IPS-NIHi7 (cell line): ENCODE measurements around the gene RABL3.
"Not testable (repeated sequence)": the region's sequence is repeated elsewhere in the genome, so short reads cannot be mapped to it uniquely, and the experiment has no call there.

ENCODE experiments used
- DNase-seq: peaks from one replicate; pipeline ENCODE4 v3.0.0; 2012; ENCODE audit warnings: mixed read lengths; ENCODE audit errors: extremely low spot score

Gene RABL3, protein sequence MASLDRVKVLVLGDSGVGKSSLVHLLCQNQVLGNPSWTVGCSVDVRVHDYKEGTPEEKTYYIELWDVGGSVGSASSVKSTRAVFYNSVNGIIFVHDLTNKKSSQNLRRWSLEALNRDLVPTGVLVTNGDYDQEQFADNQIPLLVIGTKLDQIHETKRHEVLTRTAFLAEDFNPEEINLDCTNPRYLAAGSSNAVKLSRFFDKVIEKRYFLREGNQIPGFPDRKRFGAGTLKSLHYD

DNA sequence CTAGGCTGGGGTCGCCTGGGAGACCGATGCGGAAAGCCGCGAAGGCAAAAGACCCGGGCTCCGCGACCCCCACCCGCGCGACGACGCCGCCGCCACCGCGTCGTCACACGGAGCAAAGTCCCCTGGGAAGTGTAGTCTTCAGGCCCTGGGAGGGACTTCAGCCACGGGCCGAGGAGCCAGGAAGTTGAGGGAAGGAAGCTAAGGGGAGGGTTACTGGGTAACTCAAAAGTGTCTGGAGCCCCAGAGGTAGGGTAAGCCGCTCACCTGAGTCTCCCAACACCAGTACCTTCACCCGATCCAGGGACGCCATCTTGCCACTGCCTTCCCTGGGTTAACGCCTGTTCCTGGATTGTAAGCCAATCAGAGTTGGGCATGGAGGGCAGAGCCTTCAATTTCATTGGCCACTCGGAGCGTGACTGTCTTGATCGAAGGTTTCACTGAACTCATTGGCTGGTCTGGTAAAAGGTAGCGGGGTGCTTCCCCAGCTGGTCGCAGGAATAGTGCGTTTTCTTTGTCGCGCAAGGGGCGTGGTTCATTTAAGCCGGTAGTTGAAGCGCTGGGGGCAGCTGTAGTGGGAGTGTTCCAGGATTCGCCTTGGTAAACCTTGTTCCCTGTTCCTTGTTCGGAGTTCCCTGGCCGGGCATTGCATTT is at the start of gene RABL3, which contains the start of gene GTF2E1:
Gene RABL3 (minus strand): TSS at position 319 of the 651 bp plus-strand sequence. CDS start 9 bp downstream, at position 310.
Gene GTF2E1 (plus strand): TSS at position 547 of the 651 bp plus-strand sequence. CDS start 7,809 bp downstream, outside the sequence.
- DNase-seq, result peak; percentile 98

DNA sequence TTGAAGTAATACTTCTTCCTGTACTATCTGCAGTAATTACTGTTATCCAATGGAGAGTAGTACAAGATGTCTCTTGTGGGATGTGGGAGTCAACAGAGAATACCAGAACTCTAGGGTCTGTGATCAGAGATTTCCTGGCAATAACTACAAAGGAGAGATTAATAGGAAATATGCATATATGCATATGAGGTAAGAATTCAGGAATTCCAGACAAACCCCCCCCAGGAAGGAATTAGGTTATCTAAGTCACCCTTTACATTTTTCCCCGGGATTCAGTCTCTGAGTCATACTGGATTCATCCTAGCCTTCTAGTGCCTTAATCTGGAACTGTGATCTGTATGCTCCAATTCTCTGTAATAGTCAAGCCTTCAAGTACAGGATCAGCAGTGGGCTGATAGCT is 49.6 kb upstream of the RABL3 start:
- no peak for DNase-seq

DNA sequence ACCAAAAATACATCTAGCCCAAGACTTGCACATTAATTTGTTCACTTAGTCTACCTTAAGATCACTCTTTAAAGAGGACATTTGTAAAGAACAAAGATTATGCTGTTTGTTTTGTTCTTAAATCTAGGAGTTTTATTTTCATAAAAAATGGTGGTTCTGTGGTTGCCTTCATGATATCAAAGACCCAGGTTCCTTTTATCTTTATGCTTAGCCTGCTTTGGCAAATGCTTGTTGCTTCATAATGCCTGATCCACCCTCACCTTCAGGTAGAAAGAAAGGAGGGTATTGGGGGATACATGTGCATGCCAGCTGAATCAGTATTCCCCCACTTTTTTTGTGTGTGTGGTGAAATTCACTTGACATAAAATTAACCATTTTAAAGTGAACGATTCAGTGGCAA is 48.7 kb upstream of the RABL3 start:
- DNase-seq, result no peak

DNA sequence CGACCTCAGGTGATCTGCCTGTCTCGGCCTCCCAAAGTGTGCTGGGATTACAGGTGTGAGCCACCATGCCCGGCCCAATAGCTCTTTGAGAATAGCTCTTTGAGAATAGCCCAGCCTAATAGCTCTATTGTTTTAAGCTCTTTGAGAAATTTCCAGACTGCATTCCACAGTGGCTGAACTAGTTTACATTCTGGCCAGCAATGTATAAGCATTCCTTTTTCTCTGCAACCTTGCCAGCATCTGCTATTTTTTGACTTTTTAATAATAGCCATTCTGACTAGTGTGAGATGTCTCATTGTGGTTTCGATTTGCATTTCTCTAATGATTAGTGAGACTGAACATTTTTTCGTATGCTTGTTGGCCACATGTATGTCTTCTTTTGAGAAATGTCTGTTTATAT is 43.5 kb upstream of the RABL3 start:
- not testable (repeated sequence) for DNase-seq

DNA sequence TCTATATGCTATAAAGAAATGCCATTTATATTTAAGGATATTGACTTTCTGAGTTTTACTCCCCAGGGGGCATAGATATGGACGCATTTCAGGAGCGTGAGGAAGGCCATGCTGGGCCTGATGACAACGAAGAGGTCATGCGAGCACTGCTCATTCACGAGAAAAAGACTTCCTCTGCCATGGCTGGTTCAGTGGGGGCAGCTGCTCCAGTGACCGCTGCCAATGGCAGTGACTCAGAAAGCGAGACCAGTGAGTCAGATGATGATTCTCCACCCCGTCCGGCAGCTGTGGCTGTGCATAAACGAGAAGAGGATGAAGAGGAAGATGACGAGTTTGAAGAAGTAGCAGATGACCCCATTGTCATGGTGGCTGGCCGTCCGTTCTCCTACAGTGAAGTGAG is 38.7 kb upstream of the RABL3 start:
- no peak for DNase-seq

DNA sequence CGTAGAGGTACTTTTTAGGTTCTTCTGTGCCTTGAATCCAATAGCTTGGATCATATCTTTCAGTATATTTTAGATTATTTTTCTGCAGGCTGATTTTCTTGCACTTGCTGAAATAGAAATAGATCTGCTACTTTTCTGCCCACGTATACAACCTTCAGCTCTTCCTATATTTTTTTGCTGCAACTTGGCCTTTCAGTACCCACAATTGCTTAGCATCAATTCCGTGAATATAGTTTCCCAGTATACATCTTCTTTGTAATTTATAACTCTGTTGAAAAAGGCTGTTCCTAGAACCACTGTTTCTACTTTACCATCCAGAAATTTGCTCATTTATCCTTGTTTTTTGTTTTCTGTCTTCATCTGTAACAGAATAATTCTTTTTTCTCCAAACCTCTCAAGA is 36.5 kb upstream of the RABL3 start:
- DNase-seq, result no peak

DNA sequence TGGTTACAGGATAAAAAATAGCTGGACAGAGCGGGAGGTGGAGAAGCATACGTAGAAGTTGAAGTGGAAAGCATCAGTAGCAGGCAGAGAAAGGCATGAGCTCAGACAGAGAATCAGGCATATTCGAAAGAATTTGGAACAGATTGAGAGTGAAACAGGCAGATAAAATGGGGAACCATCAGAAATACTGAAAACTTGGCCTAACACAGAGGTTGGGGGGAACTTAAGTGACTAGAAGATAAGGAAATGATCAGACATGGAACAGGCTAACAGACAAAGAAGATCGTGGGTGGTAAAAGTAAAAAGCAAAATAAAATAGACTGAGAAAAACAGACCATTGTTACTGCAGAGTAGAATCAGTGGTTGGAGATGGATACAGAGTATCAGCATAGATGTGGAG is 33.1 kb upstream of the RABL3 start:
- DNase-seq, result no peak

DNA sequence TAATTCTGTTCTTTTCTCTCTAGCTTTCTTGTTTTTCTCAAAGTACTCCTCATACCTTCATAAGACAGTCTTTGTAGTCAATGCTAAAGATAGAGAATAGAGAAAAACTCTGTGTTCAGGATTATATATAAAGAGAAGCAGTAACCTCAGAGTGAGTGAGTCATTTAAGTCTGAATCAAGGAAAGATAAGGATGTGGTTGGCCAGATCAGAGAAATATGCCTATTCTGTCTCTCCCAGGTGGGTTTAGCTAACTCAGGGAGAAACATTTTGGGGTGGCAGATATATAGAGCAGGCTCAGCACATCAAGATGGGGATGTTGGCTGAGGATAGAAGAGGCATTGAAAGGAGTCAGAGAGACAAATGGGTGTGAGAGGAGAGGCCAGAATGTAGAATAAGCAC is 31.6 kb upstream of the RABL3 start:
- no peak for DNase-seq

DNA sequence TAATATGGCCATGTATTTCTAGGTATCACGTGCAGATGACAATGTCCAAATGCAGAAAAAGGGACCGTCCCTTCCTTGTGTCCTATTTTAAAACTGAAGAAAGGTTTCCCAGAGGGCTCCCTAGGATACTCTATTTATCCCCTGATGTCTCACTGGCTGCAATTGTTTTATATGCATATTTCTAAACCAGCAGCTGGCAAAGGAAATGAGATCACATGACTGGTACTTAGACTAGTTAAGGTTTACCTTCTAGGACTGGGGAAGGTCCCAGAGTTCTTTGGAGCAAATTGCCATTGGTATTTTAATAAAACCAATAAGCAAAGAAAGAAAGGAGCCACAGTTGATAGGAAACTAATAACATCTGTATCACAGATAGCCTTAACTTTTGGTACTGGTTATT is 29.8 kb upstream of the RABL3 start:
- no peak for DNase-seq

DNA sequence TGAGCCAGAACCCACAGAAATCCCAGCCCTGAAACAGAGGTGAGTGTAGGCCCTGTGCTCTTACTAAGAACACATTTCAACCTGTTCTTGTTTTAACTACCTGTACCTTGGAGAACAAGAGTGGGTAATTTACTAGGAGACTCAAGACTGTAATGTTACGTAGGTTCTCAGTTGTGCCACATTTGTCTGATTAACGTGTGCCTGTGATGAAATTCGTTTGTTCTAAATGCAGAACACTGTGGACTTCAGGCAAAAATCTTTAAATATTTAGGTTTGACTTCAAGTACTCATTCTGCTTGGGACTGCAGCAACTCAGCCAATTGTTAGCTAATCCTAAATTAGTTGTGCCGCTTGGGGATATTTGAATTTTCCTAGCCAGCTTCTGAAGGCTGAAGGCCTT is 28.6 kb upstream of the RABL3 start:
- no peak for DNase-seq

DNA sequence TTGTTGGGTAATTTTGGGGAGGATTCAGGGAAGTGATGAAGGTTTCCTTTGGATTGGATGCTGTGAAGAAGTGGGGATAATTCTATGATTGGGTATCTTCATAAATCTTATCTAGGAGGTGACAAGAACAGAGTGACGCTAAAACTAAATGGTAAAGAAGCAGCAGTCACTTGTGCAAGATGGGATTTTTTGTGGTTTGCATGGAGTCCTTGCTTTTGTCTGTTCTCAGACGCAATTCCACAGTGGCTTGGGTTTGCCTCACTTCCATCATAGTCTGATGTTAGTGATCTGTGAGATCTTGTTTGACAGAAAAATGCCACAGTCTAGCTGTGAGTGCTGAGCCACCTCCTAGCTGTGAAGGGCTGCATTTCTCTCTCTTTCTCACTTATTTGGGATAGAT is 27.1 kb upstream of the RABL3 start:
- DNase-seq, result no peak

DNA sequence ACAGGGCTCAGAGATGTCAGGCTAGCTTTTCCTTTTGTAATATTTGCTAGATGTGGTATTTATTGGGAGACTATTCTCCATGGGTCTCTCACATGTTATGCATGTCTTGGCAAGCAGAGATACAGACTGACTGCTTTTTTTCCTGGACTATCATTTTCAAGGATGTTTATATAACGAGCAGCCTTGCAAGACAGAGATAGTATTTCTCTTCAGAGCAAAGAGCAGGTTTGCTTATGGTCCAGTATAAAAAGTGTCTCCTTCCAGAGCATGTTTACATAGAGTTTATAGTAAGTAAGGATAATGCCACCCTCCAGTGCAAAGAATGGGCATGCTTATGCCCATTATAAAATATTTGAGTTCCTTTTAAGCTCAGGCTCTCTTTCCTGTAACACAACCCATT is 24.8 kb upstream of the RABL3 start:
- DNase-seq, result no peak

DNA sequence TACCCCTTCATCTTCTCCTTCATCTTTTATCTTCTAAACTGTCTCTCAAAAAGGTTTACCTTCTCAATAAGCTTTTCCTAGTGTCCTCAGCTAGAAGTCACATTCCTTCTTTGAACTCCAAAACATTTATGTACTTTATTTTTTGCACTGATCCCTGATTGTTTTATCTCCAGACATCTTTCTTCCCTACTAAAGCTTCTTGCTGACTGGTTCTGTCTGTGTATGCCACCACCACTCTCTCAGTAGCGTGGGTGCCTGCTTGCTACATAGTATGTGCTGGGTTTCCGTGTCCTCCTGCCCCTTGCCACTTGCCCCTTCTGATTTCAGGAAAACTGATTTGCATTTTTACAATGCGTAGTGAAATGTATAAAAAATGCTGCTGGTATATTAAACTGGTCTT is 24.3 kb upstream of the RABL3 start:
- no peak for DNase-seq

DNA sequence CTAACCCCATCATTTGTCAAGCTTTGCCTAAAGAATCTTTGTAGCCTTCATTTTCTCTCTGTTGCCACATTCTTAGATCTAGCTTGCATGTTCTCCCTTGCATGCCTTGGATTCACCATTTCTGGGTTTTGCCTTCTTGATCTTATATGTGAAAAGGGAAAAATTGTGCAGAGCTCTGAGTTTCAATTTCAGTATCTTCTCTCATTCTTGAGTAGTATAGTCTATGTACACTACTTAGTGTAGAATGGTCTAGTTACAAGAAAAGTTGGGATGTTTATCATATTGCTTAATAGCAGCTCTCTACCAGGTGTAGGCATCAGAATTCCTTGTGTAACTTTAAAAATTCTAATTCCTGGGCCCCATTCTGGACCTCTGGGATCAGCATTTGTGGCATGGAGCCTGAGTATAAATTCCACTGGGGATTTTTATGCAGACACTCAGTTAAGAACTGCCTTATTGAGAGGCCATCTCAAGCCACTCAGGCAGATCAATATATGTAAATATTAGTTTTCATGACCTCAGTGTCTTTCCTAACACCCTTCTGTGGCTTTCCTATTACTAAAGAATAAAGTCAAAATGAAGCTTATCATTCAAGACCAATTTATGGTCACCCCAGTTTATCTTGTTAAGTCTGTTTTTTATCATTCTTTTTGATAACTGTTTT is 23.6 kb upstream of the RABL3 start:
- DNase-seq, result no peak

DNA sequence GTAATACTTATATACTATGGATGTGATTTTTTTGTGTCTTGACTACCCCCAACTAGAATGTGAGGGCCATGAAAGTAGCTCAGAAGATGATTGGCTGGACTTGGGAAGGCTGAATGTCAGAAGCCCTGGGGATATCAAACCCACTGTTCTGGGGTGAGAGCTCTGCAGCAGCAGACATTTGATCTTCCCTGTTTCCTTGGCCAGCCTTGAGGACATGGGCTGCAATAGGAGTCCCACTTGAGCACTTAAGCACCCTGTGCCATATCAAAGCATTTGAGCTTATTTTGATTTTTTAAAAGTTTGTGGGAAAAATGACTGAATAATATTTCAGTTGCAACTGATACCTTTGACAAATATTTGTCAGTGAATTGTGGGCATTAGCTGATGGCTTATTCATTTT is 21.9 kb upstream of the RABL3 start:
- DNase-seq, result peak; percentile 43

DNA sequence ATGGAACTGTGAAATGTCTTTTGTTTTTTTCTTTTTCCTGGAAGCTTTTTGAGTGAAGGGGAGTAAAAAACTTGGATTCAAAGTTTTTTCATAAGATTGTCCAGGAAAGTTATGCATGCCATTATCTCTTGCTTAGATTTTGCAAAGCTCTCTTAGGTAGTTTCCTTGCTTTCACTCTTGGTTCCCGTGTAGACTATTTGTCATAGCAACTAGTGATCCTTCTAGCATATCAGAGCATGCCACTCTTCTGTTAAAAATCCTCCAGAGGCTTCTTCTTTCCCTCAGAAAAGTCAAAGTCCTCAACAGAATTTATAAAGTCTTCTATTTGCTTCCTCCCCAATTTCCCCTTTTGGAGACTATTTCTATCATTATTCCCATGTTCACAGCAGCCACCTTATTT is 21.3 kb upstream of the RABL3 start:
- no peak for DNase-seq

DNA sequence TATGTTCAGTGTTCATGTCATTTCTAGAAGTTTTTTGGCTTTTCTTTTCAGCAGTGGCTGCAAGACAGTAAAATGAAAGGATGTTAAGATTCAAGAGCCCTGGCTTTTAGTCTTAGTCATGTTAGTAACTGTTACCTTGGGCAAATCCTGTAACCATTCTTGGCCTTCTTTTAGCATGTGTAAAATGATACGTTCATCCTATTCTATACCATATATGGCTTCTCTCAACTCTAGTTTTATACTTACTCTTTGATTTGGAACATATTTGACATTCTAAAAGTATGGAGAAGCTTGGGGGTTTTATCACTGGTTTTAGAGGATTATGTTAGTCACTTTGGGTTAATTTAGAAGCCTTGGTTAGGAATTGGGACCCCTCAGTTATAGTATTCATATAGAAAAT is 20.3 kb upstream of the RABL3 start:
- no peak for DNase-seq

DNA sequence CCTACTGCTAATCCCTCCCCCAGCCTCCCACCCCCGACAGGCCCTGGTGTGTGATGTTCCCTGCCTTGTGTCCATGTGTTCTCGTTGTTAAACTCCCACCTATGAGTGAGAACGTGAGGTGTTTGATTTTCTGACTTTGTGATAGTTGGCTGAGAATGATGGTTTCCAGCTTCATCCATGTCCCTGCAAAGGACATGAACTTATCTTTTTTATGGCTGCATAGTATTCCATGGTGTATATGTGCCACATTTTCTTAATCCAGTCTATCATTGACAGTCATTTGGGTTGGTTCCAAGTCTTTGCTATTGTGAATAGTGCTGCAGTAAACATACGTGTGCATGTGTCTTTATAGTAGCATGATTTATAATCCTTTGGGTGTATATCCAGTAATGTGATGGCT is 16.2 kb upstream of the RABL3 start:
- not testable (repeated sequence) for DNase-seq

DNA sequence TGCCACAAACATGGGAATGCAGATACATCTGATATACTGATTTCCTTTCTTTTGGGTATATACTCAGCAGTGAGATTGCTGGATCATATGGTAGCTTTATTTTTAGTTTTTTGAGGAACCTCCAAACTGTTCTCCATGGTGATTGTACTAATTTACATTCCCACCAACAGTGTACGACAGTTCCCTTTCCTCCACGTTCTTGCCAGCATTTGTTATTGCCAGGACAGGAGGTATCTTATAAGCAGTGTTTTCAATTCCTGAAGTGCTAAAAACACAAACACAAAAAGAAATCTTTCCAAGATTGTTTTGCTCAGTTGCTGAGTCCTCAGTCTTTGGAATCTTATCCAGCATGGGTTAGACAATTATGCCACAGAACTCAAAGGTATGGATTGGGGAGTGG is 13.7 kb upstream of the RABL3 start:
- DNase-seq, result no peak

DNA sequence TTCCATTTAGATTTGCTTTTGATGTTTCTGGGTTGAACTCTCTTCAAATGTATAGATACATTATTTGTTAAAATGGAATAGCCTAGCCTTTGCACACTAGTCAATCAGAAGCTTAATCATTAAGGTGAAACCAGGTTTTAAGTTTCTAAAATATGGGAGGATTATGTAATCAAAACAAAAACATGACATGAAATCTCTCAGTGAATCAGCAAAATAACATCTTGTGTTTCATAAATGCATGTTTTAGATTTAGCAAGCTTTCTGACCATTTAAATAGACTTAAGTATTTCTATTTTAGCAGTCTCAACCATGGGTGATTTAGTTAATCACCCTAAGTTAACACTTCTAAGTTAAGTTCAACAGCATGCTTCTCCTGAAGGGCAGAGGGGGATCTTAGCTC is 11.5 kb upstream of the RABL3 start:
- DNase-seq, result no peak

DNA sequence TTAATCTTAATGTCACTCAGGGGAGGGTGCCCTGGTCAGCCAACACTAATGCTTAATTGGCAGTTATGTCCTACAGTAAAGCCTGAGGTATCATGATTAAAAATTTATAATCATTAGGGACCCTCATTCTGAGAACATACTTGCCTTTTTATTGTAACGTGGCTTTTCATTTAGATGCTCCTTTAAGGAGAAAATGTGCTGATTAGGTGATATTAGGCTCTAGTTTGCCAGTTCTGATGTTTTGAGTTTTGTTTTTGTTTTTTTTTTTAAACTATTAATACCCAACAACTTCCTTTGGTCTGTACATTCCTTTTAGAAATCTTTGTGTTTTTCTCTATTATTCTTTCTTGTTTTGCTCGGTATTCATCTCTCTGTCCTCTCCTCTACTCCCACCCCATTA is 10.5 kb upstream of the RABL3 start:
- no peak for DNase-seq

DNA sequence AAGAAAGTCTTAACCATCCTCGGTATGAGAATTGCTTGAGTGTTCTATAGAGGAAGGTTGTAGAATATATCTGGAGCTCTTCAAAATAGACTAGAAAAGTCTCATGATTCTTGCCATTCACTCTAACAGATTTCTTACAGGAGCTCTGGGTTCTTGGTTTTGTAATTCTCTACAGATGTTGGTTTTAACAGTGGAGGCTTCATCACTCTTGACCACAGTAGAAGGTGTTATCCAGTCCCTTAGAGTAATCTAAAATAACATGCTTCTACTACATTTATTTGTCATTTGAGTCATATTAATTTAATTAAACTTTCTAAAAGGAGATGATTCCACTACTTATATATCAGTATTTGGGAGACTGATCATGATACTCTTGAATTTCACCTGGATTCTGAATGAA is 9.9 kb upstream of the RABL3 start:
- DNase-seq, result no peak

DNA sequence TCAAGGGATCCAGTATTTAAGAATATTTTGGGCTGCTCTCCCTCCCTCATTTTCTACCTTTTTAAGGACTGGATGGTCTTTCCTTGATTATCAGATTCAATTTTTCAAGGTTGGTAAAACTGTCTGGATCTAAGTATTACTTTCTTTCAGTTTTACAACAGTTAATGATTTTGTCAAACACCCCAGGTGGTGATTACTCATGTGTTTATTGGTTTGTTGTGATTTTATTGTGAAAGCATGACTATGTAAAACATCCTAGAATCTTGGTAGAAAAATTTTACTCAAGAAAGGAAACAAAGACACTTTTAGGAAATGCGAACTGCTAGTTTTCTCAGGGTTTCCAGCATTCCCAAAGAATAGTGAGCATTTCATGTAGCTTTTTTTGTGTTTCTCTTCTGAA is 7.5 kb upstream of the RABL3 start:
- no peak for DNase-seq
